ENCODE data around the gene JADE1.

The JADE1 gene

DNA sequence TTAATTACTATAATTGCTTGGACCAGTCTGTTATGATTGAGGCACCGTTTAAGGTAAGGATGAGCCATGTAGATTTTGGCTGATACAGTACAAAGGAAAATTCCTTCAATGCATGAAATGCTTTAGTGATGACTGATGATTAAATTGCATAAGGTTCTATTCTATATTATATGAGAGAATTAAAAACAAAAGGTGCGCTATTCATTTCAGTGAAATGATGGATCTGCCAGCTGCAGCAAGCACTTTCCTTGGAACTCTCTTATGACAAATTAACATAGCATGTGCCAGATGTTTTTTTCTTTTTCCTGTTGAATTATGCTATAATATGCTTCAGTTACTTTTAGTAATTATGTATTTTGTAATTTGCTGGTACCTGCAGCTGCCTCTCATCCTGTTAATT lies 98.5 kb downstream of the JADE1 start:
- no peak overlapping the region for H3K4me3 ChIP-seq (ENCODE audit: low read depth, low read length)
- no peak for DNase-seq (ENCODE audit: low read depth)
- TF ChIP-seq, protein P1, sequence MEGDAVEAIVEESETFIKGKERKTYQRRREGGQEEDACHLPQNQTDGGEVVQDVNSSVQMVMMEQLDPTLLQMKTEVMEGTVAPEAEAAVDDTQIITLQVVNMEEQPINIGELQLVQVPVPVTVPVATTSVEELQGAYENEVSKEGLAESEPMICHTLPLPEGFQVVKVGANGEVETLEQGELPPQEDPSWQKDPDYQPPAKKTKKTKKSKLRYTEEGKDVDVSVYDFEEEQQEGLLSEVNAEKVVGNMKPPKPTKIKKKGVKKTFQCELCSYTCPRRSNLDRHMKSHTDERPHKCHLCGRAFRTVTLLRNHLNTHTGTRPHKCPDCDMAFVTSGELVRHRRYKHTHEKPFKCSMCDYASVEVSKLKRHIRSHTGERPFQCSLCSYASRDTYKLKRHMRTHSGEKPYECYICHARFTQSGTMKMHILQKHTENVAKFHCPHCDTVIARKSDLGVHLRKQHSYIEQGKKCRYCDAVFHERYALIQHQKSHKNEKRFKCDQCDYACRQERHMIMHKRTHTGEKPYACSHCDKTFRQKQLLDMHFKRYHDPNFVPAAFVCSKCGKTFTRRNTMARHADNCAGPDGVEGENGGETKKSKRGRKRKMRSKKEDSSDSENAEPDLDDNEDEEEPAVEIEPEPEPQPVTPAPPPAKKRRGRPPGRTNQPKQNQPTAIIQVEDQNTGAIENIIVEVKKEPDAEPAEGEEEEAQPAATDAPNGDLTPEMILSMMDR (IDR thresholded peaks at IDR 0.05; ENCODE audit: low read depth, low read length) = no peak
- TF ChIP-seq, protein P2, sequence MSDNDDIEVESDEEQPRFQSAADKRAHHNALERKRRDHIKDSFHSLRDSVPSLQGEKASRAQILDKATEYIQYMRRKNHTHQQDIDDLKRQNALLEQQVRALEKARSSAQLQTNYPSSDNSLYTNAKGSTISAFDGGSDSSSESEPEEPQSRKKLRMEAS (IDR thresholded peaks at IDR 0.05; ENCODE audit: low read depth, low read length) = no peak
- no peak for TF ChIP-seq MYC (IDR thresholded peaks at IDR 0.05; ENCODE audit: low read depth, low read length)
- no peak for TF ChIP-seq POLR2A (IDR thresholded peaks at IDR 0.05; ENCODE audit: extremely low read depth, insufficient read length)

DNA sequence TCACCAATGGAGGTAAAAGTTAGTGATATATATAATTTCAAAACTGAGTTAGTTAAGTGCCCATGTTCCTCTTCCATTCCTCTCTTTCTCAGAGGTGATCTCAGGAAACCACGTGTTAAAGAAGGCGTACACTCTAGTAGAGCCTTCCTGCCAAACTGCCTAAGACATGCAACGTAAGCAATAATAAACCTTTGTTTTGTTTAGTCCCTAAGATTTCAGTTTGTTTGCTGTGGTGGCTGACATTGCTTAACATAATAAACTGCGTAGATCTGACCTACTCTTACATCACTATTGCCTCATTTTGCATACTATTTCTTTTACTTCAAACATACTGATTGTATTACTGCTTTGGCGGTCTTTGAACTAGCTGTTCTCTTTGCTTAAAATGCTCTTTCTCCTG lies 99.2 kb downstream of the JADE1 start:
- no peak overlapping the region for H3K4me3 ChIP-seq (ENCODE audit: low read depth, low read length)
- DNase-seq (ENCODE audit: low read depth) = no peak
- TF ChIP-seq MYC (IDR thresholded peaks at IDR 0.05; ENCODE audit: low read depth, low read length) (no peak), POLR2A (IDR thresholded peaks at IDR 0.05; ENCODE audit: extremely low read depth, insufficient read length) (no peak)
- TF ChIP-seq, protein P2 (IDR thresholded peaks at IDR 0.05; ENCODE audit: low read depth, low read length) = no peak
- TF ChIP-seq, protein P1 (IDR thresholded peaks at IDR 0.05; ENCODE audit: low read depth, low read length) = no peak

DNA sequence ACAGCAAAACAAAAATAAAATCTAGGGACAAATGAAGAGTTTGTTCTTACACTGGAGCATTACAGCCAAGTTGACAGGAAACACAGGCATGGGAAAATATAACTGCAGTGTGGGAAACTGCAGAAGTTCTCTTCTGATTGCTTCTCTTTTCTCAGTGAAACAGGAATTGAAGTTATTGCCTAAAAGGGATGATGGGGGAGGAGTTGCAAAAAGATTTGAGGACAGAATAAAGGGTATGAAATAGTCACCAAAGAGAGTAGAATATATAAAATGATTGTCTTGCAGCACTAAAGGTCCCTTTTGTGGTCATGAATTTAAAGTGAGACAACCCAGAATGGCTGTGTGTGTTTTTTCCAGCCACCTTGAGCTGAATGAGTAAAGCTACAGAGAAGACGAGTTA lies 103.7 kb downstream of the JADE1 start:
- H3K4me3 ChIP-seq (ENCODE audit: low read depth, low read length) = no peak overlapping the region
- TF ChIP-seq, protein P1 (IDR thresholded peaks at IDR 0.05; ENCODE audit: low read depth, low read length) = no peak
- TF ChIP-seq, protein P2 (IDR thresholded peaks at IDR 0.05; ENCODE audit: low read depth, low read length) = no peak
- TF ChIP-seq POLR2A (IDR thresholded peaks at IDR 0.05; ENCODE audit: extremely low read depth, insufficient read length) (no peak), MYC (IDR thresholded peaks at IDR 0.05; ENCODE audit: low read depth, low read length) (no peak)
- peak; percentile 22 for DNase-seq (ENCODE audit: low read depth)

DNA sequence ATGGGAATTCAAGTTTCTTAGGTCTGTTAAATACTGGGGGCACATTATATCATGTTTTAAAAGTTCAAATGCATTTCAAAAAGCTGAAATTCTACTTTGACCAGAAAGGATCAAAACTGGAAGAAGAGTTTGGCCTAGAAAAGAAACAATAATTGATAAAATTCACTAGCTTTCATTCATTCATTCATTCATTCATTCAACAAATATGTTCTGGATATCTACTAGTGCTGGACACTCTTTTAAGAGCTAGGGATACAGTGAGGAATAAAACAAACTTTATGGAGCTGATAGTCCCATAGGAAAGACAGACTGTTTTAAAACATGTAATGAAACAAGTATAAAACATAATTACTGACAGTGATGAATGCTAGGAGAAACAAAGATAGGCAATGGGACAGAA lies 106.0 kb downstream of the JADE1 start:
- H3K4me3 ChIP-seq (ENCODE audit: low read depth, low read length) = no peak overlapping the region
- DNase-seq (ENCODE audit: low read depth) = no peak
- TF ChIP-seq POLR2A (IDR thresholded peaks at IDR 0.05; ENCODE audit: extremely low read depth, insufficient read length) (no peak), MYC (IDR thresholded peaks at IDR 0.05; ENCODE audit: low read depth, low read length) (no peak)
- TF ChIP-seq, protein P1 (IDR thresholded peaks at IDR 0.05; ENCODE audit: low read depth, low read length) = no peak
- TF ChIP-seq, protein P2 (IDR thresholded peaks at IDR 0.05; ENCODE audit: low read depth, low read length) = no peak

DNA sequence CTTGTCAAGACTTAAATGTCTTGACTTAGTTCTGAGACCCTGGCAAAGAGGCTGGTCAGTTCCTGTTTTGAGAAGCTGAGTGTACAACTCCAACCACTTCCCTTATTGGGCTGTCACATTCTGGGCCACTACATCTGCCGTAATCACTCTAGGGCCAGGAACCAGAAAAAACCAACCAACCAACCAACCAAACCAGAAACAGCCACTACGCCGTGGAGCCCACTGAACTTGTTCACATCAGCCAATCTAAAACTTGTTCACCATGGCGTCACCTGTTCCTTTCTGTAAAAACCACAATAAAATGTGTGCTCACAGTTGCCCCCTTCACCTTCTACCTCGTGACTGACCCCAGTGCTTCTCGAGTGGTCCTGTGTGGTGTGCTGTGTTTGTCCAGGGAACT lies 107.3 kb downstream of the JADE1 start:
- H3K4me3 ChIP-seq (ENCODE audit: low read depth, low read length) = no peak overlapping the region
- TF ChIP-seq POLR2A (IDR thresholded peaks at IDR 0.05; ENCODE audit: extremely low read depth, insufficient read length) = no peak
- 0 out of 2 replicates have a peak, but pooled peaks have one; percentile 22 for TF ChIP-seq MYC (IDR thresholded peaks at IDR 0.05; ENCODE audit: low read depth, low read length)
- peak; percentile 77 for DNase-seq (ENCODE audit: low read depth)

DNA sequence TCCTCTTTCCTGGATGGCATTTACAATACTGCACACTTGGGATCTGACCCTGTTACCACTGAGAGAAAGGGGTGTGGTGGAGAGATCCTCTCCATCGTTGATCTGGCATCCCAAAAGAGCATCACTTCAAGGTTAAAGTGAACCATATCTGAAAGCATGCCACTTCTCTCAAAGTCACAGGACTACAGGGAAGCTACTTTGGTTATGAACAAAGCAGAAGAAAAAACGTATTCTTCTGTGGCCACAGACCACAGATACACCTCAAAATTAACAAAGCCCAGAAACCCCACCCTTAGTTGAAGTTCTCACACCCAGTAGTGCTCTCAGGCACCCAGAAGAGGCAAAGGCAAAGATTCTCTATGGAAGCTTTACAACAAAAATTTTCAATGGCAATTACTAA lies 108.3 kb downstream of the JADE1 start:
- TF ChIP-seq MYC (IDR thresholded peaks at IDR 0.05; ENCODE audit: low read depth, low read length) = no peak
- TF ChIP-seq POLR2A (IDR thresholded peaks at IDR 0.05; ENCODE audit: extremely low read depth, insufficient read length) = no peak
- TF ChIP-seq, protein P1 (IDR thresholded peaks at IDR 0.05; ENCODE audit: low read depth, low read length) = no peak
- TF ChIP-seq, protein P2 (IDR thresholded peaks at IDR 0.05; ENCODE audit: low read depth, low read length) = no peak
- H3K4me3 ChIP-seq (ENCODE audit: low read depth, low read length) = no peak overlapping the region
- DNase-seq (ENCODE audit: low read depth) = peak; percentile 11

All from NB4 (cell line).